ENCODE data around the gene CCDC63. TPM values are rescaled to one million over a fixed set of nuclear protein-coding genes. Genes with fewer than 3 reads are reported as not detected.

Gene CCDC63
- total and polyA plus RNA-seq, 9 of the 15 experiments (the other 6 are each of a cell fraction or from before 2014, with no cell fraction given), result not detected

DNA sequence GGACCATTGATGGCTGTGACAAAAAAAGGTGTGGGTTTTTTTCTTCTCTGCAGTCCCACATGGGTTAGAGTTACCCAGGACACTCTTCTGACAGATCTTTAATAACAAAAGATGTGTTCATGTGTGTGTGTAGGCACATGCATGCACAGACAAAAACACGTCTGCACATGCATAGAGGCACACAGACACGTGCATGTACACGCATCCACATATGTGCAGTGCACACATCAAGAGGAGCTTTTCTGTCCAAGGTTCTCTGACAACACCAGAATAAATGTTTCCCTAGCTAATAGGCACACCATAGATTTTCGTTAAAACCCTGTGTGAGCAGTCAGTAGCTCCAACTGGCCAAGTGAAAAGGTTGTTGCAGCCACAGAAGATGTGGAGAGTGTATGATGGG lies 76.4 kb downstream of the CCDC63 start:
- intact Hi-C loops (cut with micrococcal nuclease) (no loop called here), in situ Hi-C loops (cut with MboI) (no loop called here)
- ChIA-PET CTCF (ENCODE audit: low intra/inter-chr PET ratio) (no interaction called here), POLR2A (interaction anchor here (0.6 to 0.7 kb wide), 2 partner anchors 9 to 15 kb away, joined by 3 to 4 read pairs; no protein-coding TSS in a partner anchor)
- Histone ChIP-seq H4K20me1 (replicated peaks; ENCODE audit: control insufficient read depth, insufficient read depth, low read length) (no peaks in the 10 kb centered on the region), H3K36me3 (ENCODE audit: control insufficient read depth, insufficient read depth, low read length) (no peaks in the 10 kb centered on the region), H2AFZ (ENCODE audit: low read depth, low read length) (no peak overlapping the region), H3K27ac (ENCODE audit: extremely low read depth, low read depth, low read length) (no peak overlapping the region), H3K27me3 (ENCODE audit: control insufficient read depth in 2 of 2, insufficient read depth in 2 of 2, low read length in 2 of 2) (peaks cover 10 to 47% of the 10 kb centered on the region in 2 experiments; a peak in 4 of 5 replicates), H3K9me1 (ENCODE audit: control insufficient read depth, insufficient read depth, low read length) (no peaks in the 10 kb centered on the region), H3K4me2 (ENCODE audit: insufficient read depth, low read length) (no peak overlapping the region), H3K79me2 (ENCODE audit: control insufficient read depth, insufficient read depth, low read length) (no peaks in the 10 kb centered on the region), H3K4me3 (no peak overlapping the region), H3K4me1 (replicated peaks in 1 of 2; ENCODE audit: control insufficient read depth in 2 of 2, insufficient read depth in 2 of 2, low read length in 2 of 2) (no peaks in the 10 kb centered on the region), H3K9ac (ENCODE audit: insufficient read depth in 1 of 2, low read depth in 2 of 2, low read length in 2 of 2) (no peak overlapping the region), H3K9me3 (replicated peaks; ENCODE audit: control insufficient read depth, insufficient read depth, low read depth, low read length) (no peaks in the 10 kb centered on the region)
- FAIRE-seq, result no peak
- DNase-seq (ENCODE audit: extremely low read depth in 1 of 4, low spot score in 3 of 4), result no peak
- WGBS (ENCODE audit: insufficient coverage, low coverage, missing lambda C conversion rate), result 3% methylated on average over 4 of the region's 4 CpGs
- ATAC-seq, result no peak
- no TSS peak for BruUV-seq (replicated peaks)
- TF ChIP-seq ZSCAN29 (IDR thresholded peaks at IDR 0.05) (no peak), NR3C1 (CRISPR knock-in tag; IDR thresholded peaks at IDR 0.05) (no peak), ZNF184 (CRISPR knock-in tag; IDR thresholded peaks at IDR 0.05) (no peak), MCM2 (IDR thresholded peaks at IDR 0.05; ENCODE audit: low read depth) (no peak), ZNF232 (CRISPR knock-in tag; IDR thresholded peaks at IDR 0.05) (no peak), HDAC8 (tag; IDR thresholded peaks at IDR 0.05) (no peak), RUNX1 (IDR thresholded peaks at IDR 0.05; ENCODE audit: low read depth) (no peak), ZNF778 (CRISPR knock-in tag; IDR thresholded peaks at IDR 0.05) (no peak), ETV1 (tag; conservative IDR thresholded peaks at IDR 0.05; ENCODE audit: low read depth) (no peak)
- TF ChIP-seq, protein P1, sequence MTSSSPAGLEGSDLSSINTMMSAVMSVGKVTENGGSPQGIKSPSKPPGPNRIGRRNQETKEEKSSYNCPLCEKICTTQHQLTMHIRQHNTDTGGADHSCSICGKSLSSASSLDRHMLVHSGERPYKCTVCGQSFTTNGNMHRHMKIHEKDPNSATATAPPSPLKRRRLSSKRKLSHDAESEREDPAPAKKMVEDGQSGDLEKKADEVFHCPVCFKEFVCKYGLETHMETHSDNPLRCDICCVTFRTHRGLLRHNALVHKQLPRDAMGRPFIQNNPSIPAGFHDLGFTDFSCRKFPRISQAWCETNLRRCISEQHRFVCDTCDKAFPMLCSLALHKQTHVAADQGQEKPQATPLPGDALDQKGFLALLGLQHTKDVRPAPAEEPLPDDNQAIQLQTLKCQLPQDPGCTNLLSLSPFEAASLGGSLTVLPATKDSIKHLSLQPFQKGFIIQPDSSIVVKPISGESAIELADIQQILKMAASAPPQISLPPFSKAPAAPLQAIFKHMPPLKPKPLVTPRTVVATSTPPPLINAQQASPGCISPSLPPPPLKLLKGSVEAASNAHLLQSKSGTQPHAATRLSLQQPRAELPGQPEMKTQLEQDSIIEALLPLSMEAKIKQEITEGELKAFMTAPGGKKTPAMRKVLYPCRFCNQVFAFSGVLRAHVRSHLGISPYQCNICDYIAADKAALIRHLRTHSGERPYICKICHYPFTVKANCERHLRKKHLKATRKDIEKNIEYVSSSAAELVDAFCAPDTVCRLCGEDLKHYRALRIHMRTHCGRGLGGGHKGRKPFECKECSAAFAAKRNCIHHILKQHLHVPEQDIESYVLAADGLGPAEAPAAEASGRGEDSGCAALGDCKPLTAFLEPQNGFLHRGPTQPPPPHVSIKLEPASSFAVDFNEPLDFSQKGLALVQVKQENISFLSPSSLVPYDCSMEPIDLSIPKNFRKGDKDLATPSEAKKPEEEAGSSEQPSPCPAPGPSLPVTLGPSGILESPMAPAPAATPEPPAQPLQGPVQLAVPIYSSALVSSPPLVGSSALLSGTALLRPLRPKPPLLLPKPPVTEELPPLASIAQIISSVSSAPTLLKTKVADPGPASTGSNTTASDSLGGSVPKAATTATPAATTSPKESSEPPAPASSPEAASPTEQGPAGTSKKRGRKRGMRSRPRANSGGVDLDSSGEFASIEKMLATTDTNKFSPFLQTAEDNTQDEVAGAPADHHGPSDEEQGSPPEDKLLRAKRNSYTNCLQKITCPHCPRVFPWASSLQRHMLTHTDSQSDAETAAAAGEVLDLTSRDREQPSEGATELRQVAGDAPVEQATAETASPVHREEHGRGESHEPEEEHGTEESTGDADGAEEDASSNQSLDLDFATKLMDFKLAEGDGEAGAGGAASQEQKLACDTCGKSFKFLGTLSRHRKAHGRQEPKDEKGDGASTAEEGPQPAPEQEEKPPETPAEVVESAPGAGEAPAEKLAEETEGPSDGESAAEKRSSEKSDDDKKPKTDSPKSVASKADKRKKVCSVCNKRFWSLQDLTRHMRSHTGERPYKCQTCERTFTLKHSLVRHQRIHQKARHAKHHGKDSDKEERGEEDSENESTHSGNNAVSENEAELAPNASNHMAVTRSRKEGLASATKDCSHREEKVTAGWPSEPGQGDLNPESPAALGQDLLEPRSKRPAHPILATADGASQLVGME (CRISPR knock-in tag; IDR thresholded peaks at IDR 0.05), result no peak
- TF ChIP-seq, protein P2, sequence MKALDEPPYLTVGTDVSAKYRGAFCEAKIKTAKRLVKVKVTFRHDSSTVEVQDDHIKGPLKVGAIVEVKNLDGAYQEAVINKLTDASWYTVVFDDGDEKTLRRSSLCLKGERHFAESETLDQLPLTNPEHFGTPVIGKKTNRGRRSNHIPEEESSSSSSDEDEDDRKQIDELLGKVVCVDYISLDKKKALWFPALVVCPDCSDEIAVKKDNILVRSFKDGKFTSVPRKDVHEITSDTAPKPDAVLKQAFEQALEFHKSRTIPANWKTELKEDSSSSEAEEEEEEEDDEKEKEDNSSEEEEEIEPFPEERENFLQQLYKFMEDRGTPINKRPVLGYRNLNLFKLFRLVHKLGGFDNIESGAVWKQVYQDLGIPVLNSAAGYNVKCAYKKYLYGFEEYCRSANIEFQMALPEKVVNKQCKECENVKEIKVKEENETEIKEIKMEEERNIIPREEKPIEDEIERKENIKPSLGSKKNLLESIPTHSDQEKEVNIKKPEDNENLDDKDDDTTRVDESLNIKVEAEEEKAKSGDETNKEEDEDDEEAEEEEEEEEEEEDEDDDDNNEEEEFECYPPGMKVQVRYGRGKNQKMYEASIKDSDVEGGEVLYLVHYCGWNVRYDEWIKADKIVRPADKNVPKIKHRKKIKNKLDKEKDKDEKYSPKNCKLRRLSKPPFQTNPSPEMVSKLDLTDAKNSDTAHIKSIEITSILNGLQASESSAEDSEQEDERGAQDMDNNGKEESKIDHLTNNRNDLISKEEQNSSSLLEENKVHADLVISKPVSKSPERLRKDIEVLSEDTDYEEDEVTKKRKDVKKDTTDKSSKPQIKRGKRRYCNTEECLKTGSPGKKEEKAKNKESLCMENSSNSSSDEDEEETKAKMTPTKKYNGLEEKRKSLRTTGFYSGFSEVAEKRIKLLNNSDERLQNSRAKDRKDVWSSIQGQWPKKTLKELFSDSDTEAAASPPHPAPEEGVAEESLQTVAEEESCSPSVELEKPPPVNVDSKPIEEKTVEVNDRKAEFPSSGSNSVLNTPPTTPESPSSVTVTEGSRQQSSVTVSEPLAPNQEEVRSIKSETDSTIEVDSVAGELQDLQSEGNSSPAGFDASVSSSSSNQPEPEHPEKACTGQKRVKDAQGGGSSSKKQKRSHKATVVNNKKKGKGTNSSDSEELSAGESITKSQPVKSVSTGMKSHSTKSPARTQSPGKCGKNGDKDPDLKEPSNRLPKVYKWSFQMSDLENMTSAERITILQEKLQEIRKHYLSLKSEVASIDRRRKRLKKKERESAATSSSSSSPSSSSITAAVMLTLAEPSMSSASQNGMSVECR (CRISPR knock-in tag; IDR thresholded peaks at IDR 0.05), result no peak
- TF ChIP-seq, protein P3, sequence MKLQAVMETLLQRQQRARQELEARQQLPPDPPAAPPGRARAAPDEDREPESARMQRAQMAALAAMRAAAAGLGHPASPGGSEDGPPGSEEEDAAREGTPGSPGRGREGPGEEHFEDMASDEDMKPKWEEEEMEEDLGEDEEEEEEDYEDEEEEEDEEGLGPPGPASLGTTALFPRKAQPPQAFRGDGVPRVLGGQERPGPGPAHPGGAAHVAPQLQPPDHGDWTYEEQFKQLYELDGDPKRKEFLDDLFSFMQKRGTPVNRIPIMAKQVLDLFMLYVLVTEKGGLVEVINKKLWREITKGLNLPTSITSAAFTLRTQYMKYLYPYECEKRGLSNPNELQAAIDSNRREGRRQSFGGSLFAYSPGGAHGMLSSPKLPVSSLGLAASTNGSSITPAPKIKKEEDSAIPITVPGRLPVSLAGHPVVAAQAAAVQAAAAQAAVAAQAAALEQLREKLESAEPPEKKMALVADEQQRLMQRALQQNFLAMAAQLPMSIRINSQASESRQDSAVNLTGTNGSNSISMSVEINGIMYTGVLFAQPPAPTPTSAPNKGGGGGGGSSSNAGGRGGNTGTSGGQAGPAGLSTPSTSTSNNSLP (IDR thresholded peaks at IDR 0.05; ENCODE audit: borderline replicate concordance, low read depth, low read length), result no peak

Measured in K562 (cell line).